PC-9 (cell line): Measurements from ENCODE around the gene TTC4.

ENCODE experiments used
- CTCF ChIP-seq: fragments of 200-600 bp; sonication (generic); conservative IDR thresholded peaks from 2 replicates; pipeline ENCODE4 v1.6.1; 2017; ENCODE audit warnings: mixed run types, antibody characterized with exemption, mild to moderate bottlenecking, moderate library complexity
- EZH2 ChIP-seq: fragments of 200-600 bp; sonication (generic); IDR thresholded peaks from 2 replicates; pipeline ENCODE4 v1.8.0; 2017; ENCODE audit warnings: antibody characterized with exemption, low read depth

DNA sequence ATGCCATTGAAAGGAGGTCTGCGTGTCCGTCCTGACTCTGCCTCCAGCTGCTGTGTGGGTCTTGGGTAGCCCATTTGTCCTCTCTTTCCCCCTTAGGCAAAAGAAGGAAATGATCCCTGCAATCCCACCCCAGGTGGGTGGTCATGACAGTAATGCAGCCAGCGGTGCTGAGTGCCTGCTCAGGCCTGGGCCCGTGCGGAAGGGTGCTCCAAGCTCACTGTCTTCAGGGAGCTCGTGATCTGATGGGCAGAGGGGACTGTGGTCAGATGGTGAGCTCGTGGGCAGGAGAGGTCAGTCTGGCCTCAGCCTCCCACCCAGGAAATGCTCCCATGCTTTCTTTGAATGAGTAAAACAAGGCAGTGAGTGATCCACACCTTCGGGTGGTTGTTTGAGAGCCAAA, 35.3 kb upstream of the TTC4 start:
- TF ChIP-seq CTCF (no peak), EZH2 (no peak)
